Erythroblast (primary cell): ENCODE measurements around the gene NARF.
"Not testable (repeated sequence)": the region's sequence is repeated elsewhere in the genome, so short reads cannot be mapped to it uniquely, and the experiment has no call there.

ENCODE experiments used
- GATA1 ChIP-seq: IDR thresholded peaks from 2 replicates; pipeline ENCODE4 v1.6.1; 2011; ENCODE audit warnings: low read depth, mild to moderate bottlenecking, control low read depth, low read length, moderate library complexity
- POLR2A ChIP-seq: IDR thresholded peaks from 2 replicates; pipeline ENCODE4 v1.6.1; 2011; ENCODE audit warnings: mild to moderate bottlenecking, low read length

DNA sequence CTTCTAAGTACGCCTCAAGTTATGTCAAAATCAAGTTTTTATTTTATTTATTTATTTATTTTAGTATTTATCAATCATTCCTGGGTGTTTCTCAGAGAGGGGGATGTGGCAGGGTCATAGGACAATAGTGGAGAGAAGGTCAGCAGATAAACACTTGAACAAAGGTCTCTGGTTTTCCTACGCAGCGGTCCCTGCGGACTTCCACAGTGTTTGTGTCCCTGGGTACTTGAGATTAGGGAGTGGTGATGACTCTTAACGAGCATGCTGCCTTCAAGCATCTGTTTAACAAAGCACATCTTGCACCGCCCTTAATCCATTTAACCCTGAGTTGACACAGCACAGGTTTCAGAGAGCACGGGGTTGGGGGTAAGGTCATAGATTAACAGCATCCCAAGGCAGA is 5.4 kb upstream of the NARF start:
- not testable (repeated sequence) for TF ChIP-seq POLR2A, GATA1
